SK-N-SH treated with all-trans-retinoic acid at 6 μM for 48 hours (cell line): Measurements from ENCODE around the gene ERVK3-1.

Experiments
- ATAC-seq: fragments of 200-7000 bp; cut with Tn5 transposase; 3 replicates; pipeline ENCODE4 v1.9.1; 2020; ENCODE audit warnings: mild to moderate bottlenecking, moderate library complexity
- ARNTL ChIP-seq: fragments of 450-650 bp; formaldehyde crosslinking; IDR thresholded peaks from 2 replicates; pipeline ENCODE4 v1.5.0; 2020; ENCODE audit warnings: low read depth, mild to moderate bottlenecking, moderate library complexity, borderline replicate concordance
- BACH2 ChIP-seq: fragments of 250-450 bp; sonication (Bioruptor Pico); IDR thresholded peaks from 2 replicates; pipeline ENCODE4 v1.9.0; 2021; ENCODE audit warnings: mild to moderate bottlenecking, borderline replicate concordance
- CSDC2 ChIP-seq: fragments of 250-450 bp; sonication (Bioruptor Pico); IDR thresholded peaks from 2 replicates; pipeline ENCODE4 v1.5.0; 2020; ENCODE audit warnings: mild to moderate bottlenecking, moderate library complexity
- CSRNP3 ChIP-seq: fragments of 250-450 bp; sonication (Bioruptor Pico); IDR thresholded peaks from 2 replicates; pipeline ENCODE4 v1.5.1; 2021; ENCODE audit warnings: mild to moderate bottlenecking, moderate library complexity
- ESRRG ChIP-seq: fragments of 250-450 bp; sonication (Bioruptor Pico); IDR thresholded peaks from 2 replicates; pipeline ENCODE4 v1.6.1; 2021; ENCODE audit warnings: mild to moderate bottlenecking
- GLIS3 ChIP-seq: fragments of 250-450 bp; sonication (Bioruptor Pico); IDR thresholded peaks from 2 replicates; pipeline ENCODE4 v1.5.0; 2020; ENCODE audit warnings: mild to moderate bottlenecking, moderate library complexity
- ISL1 ChIP-seq: fragments of 250-450 bp; sonication (Bioruptor Pico); IDR thresholded peaks from 2 replicates; pipeline ENCODE4 v2.1.2; 2022; ENCODE audit warnings: mild to moderate bottlenecking, moderate library complexity
- OSR1 ChIP-seq: fragments of 250-450 bp; sonication (Bioruptor Pico); IDR thresholded peaks from 2 replicates; pipeline ENCODE4 v1.8.0; 2022; ENCODE audit warnings: moderate library complexity, mild to moderate bottlenecking, inconsistent platforms
- PATZ1 ChIP-seq: fragments of 250-450 bp; sonication (Bioruptor Pico); IDR thresholded peaks from 2 replicates; pipeline ENCODE4 v1.8.0; 2020; ENCODE audit warnings: mild to moderate bottlenecking, moderate library complexity, borderline replicate concordance
- POU6F1 ChIP-seq: fragments of 250-450 bp; sonication (Bioruptor Pico); IDR thresholded peaks from 2 replicates; pipeline ENCODE4 v1.8.0; 2021; ENCODE audit warnings: low read depth, mild to moderate bottlenecking, moderate library complexity, borderline replicate concordance
- PPARA ChIP-seq: fragments of 250-450 bp; sonication (Bioruptor Pico); IDR thresholded peaks from 2 replicates; pipeline ENCODE4 v1.5.0; 2020; ENCODE audit warnings: mild to moderate bottlenecking, borderline replicate concordance
- RARB ChIP-seq: fragments of 250-450 bp; sonication (Bioruptor Pico); IDR thresholded peaks from 2 replicates; pipeline ENCODE4 v1.8.0; 2021; ENCODE audit warnings: mild to moderate bottlenecking, moderate library complexity
- TOX ChIP-seq: fragments of 250-450 bp; sonication (Bioruptor Pico); IDR thresholded peaks from 2 replicates; pipeline ENCODE4 v1.8.0; 2021; ENCODE audit warnings: mild to moderate bottlenecking, moderate library complexity, borderline replicate concordance
- TSHZ2 ChIP-seq: fragments of 250-450 bp; sonication (Bioruptor Pico); IDR thresholded peaks from 2 replicates; pipeline ENCODE4 v1.5.0; 2020; ENCODE audit warnings: mild to moderate bottlenecking, moderate library complexity
- ZC3H10 ChIP-seq: fragments of 250-450 bp; sonication (Bioruptor Pico); IDR thresholded peaks from 2 replicates; pipeline ENCODE4 v1.5.1; 2021; ENCODE audit warnings: mild to moderate bottlenecking, moderate library complexity
- ZFP3 ChIP-seq: fragments of 250-450 bp; sonication (Bioruptor Pico); IDR thresholded peaks from 2 replicates; pipeline ENCODE4 v1.5.0; 2020; ENCODE audit warnings: mild to moderate bottlenecking, moderate library complexity
- ZFP30 ChIP-seq: fragments of 450-650 bp; formaldehyde crosslinking; IDR thresholded peaks from 2 replicates; pipeline ENCODE4 v1.5.0; 2022; ENCODE audit warnings: mild to moderate bottlenecking, moderate library complexity
- ZNF565 ChIP-seq: fragments of 450-650 bp; formaldehyde crosslinking; conservative IDR thresholded peaks from 2 replicates; pipeline ENCODE4 v1.5.0; 2020; ENCODE audit warnings: low read depth, mild to moderate bottlenecking, moderate library complexity
- ZNF70 ChIP-seq: fragments of 450-650 bp; formaldehyde crosslinking; IDR thresholded peaks from 2 replicates; pipeline ENCODE4 v1.5.0; 2020; ENCODE audit warnings: mild to moderate bottlenecking, moderate library complexity
- ZNF8 ChIP-seq: fragments of 450-650 bp; formaldehyde crosslinking; IDR thresholded peaks from 2 replicates; pipeline ENCODE4 v1.5.0; 2020; ENCODE audit warnings: mild to moderate bottlenecking, moderate library complexity

ERVK3-1 gene

GRCh38 chr19:58353717-58354477 is 48.7 kb downstream of the ERVK3-1 start (continued):
- no peak for TF ChIP-seq PATZ1 (CRISPR knock-in tag)
- TF ChIP-seq ESRRG (CRISPR knock-in tag), result no peak

- TF ChIP-seq ZC3H10 (CRISPR knock-in tag) (no peak), BACH2 (CRISPR knock-in tag) (no peak), POU6F1 (no peak), ZFP3 (CRISPR knock-in tag) (no peak), OSR1 (CRISPR knock-in tag) (no peak), TOX (CRISPR knock-in tag) (no peak), ISL1 (no peak), GLIS3 (CRISPR knock-in tag) (no peak), ESRRG (CRISPR knock-in tag) (no peak), ZNF70 (CRISPR knock-in tag) (no peak), CSRNP3 (no peak), PPARA (no peak), ZNF565 (CRISPR knock-in tag) (no peak), CSDC2 (CRISPR knock-in tag) (no peak), ARNTL (CRISPR knock-in tag) (no peak), PATZ1 (CRISPR knock-in tag) (no peak), ZFP30 (CRISPR knock-in tag) (no peak)
- TF ChIP-seq, all 23 proteins: peak for 0
- no peak for ATAC-seq
Measured at GRCh38 chr19:58354478-58355030, 49.4 kb downstream of the ERVK3-1 start.

GRCh38 chr19:58355215-58355796 is 50.1 kb downstream of the ERVK3-1 start:
- no peak for ATAC-seq

GRCh38 chr19:58355908-58356765 is 51.0 kb downstream of the ERVK3-1 start:
- no peak; the same call in 2 of the 3 replicates for ATAC-seq
- TF ChIP-seq GLIS3 (CRISPR knock-in tag), result no peak
- TF ChIP-seq RARB (CRISPR knock-in tag), result no peak
- TF ChIP-seq OSR1 (CRISPR knock-in tag), result no peak
- no peak for TF ChIP-seq ESRRG (CRISPR knock-in tag)
- TF ChIP-seq ZNF70 (CRISPR knock-in tag), result no peak
- no peak for TF ChIP-seq TSHZ2 (CRISPR knock-in tag)
- TF ChIP-seq PPARA, result no peak
- TF ChIP-seq ZNF8 (CRISPR knock-in tag), result no peak
- TF ChIP-seq TOX (CRISPR knock-in tag), result no peak
- TF ChIP-seq CSRNP3, result no peak
- no peak for TF ChIP-seq BACH2 (CRISPR knock-in tag)
- TF ChIP-seq ZFP3 (CRISPR knock-in tag), result no peak

More at GRCh38 chr19:58355215-58355796, 50.1 kb downstream of the ERVK3-1 start:
- TF ChIP-seq ESRRG (CRISPR knock-in tag) (no peak), BACH2 (CRISPR knock-in tag) (no peak)
